DMS153 treated with DMSO at 0.1 percent for 48 hours (cell line): Measurements from ENCODE around the gene SCP2.

Experiments used
- DNase-seq: peaks from one replicate; lab custom pipeline; 2025; ENCODE audit not compliant: unreplicated experiment; lab: John Stamatoyannopoulos, UW

The SCP2 gene

GRCh38 chr1:53031732-53032131 is 104.7 kb downstream of the SCP2 start:
- no peak for DNase-seq

- no peak for DNase-seq
Measured at GRCh38 chr1:53037159-53037558, 110.1 kb downstream of the SCP2 start.

GRCh38 chr1:53038566-53038965 is 111.5 kb downstream of the SCP2 start:
- no peak for DNase-seq

- DNase-seq: no peak
Measured at GRCh38 chr1:53043271-53043670, 116.2 kb downstream of the SCP2 start.

GRCh38 chr1:53044926-53045325 is 117.8 kb downstream of the SCP2 start:
- no peak for DNase-seq

- no peak for DNase-seq
Measured at GRCh38 chr1:53046930-53047329, 119.9 kb downstream of the SCP2 start.

- peak; percentile 70 for DNase-seq
Measured at GRCh38 chr1:53047737-53048736, 121.0 kb downstream of the SCP2 start.

GRCh38 chr1:53048960-53049573 is 122.0 kb downstream of the SCP2 start:
- no peak for DNase-seq

- no peak for DNase-seq
Measured at GRCh38 chr1:53049574-53049967, 122.5 kb downstream of the SCP2 start.

GRCh38 chr1:53050310-53050709 is 123.2 kb downstream of the SCP2 start:
- no peak for DNase-seq

GRCh38 chr1:53051676-53052075 is 124.6 kb downstream of the SCP2 start:
- DNase-seq: no peak

GRCh38 chr1:53057127-53057526 is 130.1 kb downstream of the SCP2 start:
- no peak for DNase-seq

GRCh38 chr1:53060579-53060978 is 133.5 kb downstream of the SCP2 start:
- no peak for DNase-seq

- no peak for DNase-seq
Measured at GRCh38 chr1:53061123-53061858, 134.2 kb downstream of the SCP2 start.

- no peak for DNase-seq
Measured at GRCh38 chr1:53061859-53062707, 135.0 kb downstream of the SCP2 start, which contains the start of gene PODN. Gene PODN (plus strand): TSS chr1:53062213. CDS start chr1:53069856, 7,643 bp downstream.

GRCh38 chr1:53062708-53063591 is 135.9 kb downstream of the SCP2 start:
- no peak for DNase-seq

- DNase-seq: no peak
Measured at GRCh38 chr1:53063744-53064515, 136.9 kb downstream of the SCP2 start.

- DNase-seq: no peak
Measured at GRCh38 chr1:53065391-53065790, 138.3 kb downstream of the SCP2 start.

- no peak for DNase-seq
Measured at GRCh38 chr1:53066488-53066887, 139.4 kb downstream of the SCP2 start.
